ENCODE measurements around the gene NFATC3. TPM values are rescaled to one million over a fixed set of nuclear protein-coding genes. Genes with fewer than 3 reads are reported as not detected.
"Not testable (repeated sequence)": the region's sequence is repeated elsewhere in the genome, so short reads cannot be mapped to it uniquely, and the experiment has no call there.

Gene NFATC3
- total RNA-seq, 2 donors from 2014 or later: 64.2 to 90.1 TPM

GRCh38 chr16:68081861-68082628 lies 3.1 kb upstream of the NFATC3 start:
- ATAC-seq (peak; percentile 25 to 41), DNase-seq (ENCODE audit: low spot score in 2 of 2) (peak in 1 of 2 donors; percentile 66)
- H3K36me3 Mint-ChIP-seq: peaks cover 15 to 17% of the 10 kb centered on the region in 2 donors

DNA sequence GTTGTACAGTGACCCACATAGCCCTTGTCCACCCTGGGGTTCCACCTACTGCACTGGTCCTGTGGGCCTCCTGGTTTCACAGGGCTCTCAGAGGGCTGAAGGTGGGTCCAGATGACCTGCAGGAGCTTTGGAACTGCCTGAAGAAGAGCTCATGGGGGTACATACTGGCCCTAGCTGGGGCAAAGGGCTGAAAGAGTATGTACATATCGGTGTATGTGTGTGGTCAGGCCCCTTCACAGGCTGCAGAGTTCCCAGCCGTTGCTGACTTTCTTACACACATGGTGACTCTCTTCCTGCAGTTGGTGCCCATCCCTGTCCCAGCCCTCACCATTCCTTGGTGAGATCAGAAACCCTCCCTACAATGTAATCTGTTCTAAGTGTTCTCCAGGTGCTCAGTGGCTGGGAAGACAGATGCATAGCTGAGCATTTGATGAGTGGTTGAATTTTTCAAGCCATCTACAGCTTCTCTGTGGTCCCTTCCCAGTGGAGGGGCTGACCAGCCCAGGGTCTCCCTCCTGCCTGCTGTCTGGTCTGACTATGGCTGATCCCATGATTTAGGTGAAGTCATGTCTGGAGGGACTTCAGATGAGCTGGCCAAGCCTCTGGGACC lies 2.4 kb upstream of the NFATC3 start:
- H3K36me3 Mint-ChIP-seq: peaks cover 15 to 17% of the 10 kb centered on the region in 2 donors
- H3K9me3 Mint-ChIP-seq: no peaks in the 10 kb centered on the region
- peak overlapping the region in 1 of 2 donors; percentile 83 for H3K27ac Mint-ChIP-seq
- ATAC-seq (no peak), DNase-seq (ENCODE audit: low spot score in 2 of 2) (no peak)

More at GRCh38 chr16:68081861-68082628, 3.1 kb upstream of the NFATC3 start:
- H3K27ac Mint-ChIP-seq: peak overlapping the region; percentile 83 to 87
- H3K9me3 Mint-ChIP-seq: no peaks in the 10 kb centered on the region

GRCh38 chr16:68083239-68083781 lies 1.9 kb upstream of the NFATC3 start:
- DNase-seq (ENCODE audit: low spot score in 2 of 2): no peak
- H3K36me3 Mint-ChIP-seq: peaks cover 15 to 17% of the 10 kb centered on the region in 2 donors
- no peak for ATAC-seq
- peak overlapping the region; percentile 76 to 83 for H3K27ac Mint-ChIP-seq
- no peaks in the 10 kb centered on the region for H3K9me3 Mint-ChIP-seq

DNA sequence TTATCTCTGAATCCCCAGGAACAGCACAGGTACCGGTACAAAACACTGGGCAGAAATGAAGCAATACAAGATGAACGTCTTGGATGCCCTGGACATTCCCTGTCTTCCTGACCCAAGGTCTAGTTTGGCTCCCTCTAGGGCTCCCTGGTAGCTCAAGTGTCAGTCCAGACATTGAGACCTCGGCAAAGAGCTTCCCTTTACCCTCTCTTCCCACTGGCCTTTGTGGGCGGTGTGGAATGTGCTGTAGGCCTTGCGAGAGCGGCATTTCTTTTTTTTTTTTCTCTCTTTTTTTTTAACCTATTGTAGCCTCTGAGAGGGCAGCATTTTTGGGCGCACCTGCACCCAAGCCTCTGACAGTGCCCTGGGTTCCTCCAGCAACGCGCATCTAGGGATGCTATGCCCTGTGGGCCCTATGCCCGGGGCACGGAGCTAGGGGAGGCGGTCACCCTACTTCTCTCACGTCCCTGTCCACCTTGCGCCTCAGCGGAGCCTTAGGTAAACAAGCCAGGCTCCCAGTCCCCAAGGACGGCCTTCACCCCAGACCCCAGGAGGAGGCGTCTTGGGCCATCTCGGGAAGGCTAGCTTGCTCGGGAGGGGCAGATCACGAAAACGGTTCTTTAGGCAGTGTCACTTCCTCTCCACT lies 1.2 kb upstream of the NFATC3 start:
- Mint-ChIP-seq H3K27ac (peak overlapping the region; percentile 76 to 83), H3K9me3 (no peaks in the 10 kb centered on the region), H3K36me3 (peaks cover 15 to 17% of the 10 kb centered on the region in 2 donors)
- DNase-seq (ENCODE audit: low spot score in 2 of 2) (no peak), ATAC-seq (no peak)

DNA sequence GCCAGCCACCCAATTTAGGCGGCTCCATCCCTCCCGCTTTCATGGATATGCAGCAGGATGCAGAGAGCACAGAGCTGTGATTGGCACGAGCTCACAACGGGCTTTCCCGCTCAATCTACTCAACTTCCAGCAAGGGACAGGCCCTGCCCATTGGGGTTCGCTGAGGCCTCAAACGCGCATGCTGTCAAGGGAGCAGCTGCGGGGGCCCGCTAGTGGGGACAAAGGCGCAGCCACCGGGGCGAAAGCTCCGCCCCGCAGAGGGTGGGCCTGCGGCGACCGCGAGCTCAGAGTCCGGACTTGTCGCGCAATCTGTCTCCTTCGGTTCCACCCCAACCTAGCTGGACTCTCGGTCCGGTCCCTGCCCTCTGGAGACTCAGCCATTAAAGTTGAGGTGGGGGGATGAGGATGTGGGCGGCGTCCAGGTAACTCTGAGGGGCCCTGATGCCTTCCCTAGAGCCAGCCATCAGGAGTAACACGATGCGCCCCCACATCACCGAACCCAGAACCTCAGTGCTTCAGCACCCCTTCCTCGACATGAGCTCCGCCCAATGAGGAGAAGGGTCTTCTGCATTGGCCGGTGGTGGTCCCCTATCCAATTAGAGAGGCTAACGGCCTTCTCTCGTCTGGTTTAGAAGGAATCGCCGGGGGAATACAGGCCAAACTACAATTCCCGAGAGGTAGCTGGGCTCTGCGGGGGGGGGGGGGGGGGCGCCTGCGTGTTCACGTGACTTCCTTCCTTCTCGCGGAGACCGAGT lies 489 bp upstream of the NFATC3 start:
- DNase-seq (ENCODE audit: low spot score in 2 of 2) (peak; percentile 86 to 94), ATAC-seq (peak; percentile 63 to 72)
- no peaks in the 10 kb centered on the region for H3K9me3 Mint-ChIP-seq
- H3K36me3 Mint-ChIP-seq: peaks cover 15 to 17% of the 10 kb centered on the region in 2 donors
- peak overlapping the region; percentile 32 to 83 for H3K27ac Mint-ChIP-seq

DNA sequence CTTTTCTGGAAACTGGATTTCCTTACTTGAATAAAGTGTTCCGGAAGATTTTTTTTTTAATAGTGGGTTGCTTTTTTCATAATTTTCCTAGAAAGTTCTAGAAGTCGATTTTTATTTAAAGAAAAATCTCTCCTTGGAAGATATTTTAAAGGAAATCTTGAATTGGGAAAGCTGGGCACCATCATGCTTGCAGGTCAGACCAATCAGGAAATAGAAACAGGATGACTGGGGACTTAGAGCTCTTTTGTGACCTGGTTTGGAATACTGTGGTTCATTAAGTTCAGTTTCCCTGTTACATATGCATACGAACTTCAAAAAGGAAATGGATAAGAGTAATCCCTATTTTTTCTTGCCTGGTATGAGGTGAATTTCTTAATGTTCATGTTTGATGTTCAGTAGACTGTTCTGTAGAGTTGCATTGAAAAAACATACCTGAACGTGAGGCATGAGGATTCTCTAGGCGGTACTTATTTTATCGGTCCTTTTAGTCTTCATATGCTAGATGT lies 1.2 kb downstream of the NFATC3 start:
- H3K27ac Mint-ChIP-seq: peak overlapping the region; percentile 62 to 81
- H3K36me3 Mint-ChIP-seq: peaks cover 15 to 17% of the 10 kb centered on the region in 2 donors
- no peaks in the 10 kb centered on the region for H3K9me3 Mint-ChIP-seq
- ATAC-seq: no peak
- DNase-seq (ENCODE audit: low spot score in 2 of 2): no peak

DNA sequence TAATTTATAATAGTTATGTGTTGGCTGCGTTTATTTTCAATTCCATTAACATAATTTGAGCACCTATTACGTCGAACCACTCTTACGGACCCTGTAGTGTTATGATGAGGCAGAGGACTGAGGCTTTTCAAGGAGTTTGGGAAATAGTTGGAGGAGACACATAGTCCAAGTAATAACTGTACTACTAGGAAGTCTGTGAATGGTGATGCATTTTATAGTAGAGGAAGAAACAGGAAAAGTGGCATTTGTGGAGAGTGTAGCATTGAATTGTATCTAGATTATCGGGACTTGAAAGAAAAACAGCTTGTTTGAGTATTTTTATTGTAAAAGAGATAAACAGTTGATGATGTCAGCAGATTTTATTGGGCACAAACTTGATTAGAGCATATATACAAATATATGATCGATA lies 1.7 kb downstream of the NFATC3 start:
- ATAC-seq (no peak), DNase-seq (ENCODE audit: low spot score in 2 of 2) (no peak)
- peak overlapping the region; percentile 62 to 81 for H3K27ac Mint-ChIP-seq
- peaks cover 15 to 17% of the 10 kb centered on the region in 2 donors for H3K36me3 Mint-ChIP-seq
- H3K9me3 Mint-ChIP-seq: no peaks in the 10 kb centered on the region

GRCh38 chr16:68087688-68088087 lies 2.5 kb downstream of the NFATC3 start:
- Mint-ChIP-seq H3K36me3 (peaks cover 13 to 15% of the 10 kb centered on the region in 2 donors), H3K27ac (peak overlapping the region in 1 of 2 donors; percentile 85), H3K9me3 (no peaks in the 10 kb centered on the region)
- no peak for ATAC-seq
- no peak for DNase-seq (ENCODE audit: low spot score in 2 of 2)

GRCh38 chr16:68088130-68088972 lies 3.2 kb downstream of the NFATC3 start:
- ATAC-seq (no peak), DNase-seq (ENCODE audit: low spot score in 2 of 2) (no peak)
- H3K36me3 Mint-ChIP-seq: peaks cover 10 to 15% of the 10 kb centered on the region in 2 donors
- H3K9me3 Mint-ChIP-seq: no peaks in the 10 kb centered on the region
- H3K27ac Mint-ChIP-seq: peak overlapping the region; percentile 6 to 25

DNA sequence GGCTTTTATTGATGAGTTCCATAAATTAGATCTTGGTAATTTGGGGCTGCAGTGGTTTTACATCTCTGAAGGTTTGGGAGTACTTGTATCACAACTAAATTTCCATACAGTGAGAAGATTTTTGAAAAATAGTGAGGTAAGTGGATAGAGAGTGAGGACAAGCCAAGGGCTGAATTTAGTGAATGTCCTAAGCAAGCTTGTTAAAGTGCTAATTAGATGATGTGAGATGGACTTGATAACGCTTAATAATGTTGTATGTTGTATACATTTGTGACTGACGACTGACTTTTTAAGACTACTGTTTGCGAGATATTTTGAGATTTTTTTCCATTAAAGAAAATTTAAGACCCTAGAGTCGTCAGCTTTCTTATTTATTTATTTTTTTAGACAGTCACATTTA lies 3.9 kb downstream of the NFATC3 start:
- no peak for DNase-seq (ENCODE audit: low spot score in 2 of 2)
- Mint-ChIP-seq H3K36me3 (peaks cover 10 to 14% of the 10 kb centered on the region in 2 donors), H3K9me3 (no peaks in the 10 kb centered on the region), H3K27ac (peak overlapping the region; percentile 12 to 25)
- no peak for ATAC-seq

DNA sequence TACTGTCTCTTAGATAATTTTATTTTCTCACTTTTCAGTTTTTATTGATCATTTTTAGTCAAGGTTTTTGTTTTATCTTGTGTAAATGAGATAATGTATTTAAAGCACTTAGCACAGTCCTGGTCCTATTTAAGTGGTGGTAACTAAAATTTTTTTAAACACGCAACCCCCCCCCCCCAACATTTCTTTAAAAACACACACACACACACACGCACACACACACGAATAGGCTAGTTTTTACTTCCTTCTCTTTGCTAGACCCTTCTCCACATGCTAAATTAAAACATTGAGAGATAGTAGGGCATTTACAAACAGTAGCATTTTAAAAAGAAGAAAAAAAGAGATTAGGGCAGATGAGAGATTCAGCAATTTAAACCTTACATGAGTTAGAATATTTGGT lies 5.0 kb downstream of the NFATC3 start:
- no peak for ATAC-seq
- Mint-ChIP-seq H3K36me3 (peaks cover 10 to 11% of the 10 kb centered on the region in 2 donors), H3K9me3 (no peaks in the 10 kb centered on the region), H3K27ac (peak overlapping the region; percentile 46 to 53)
- no peak for DNase-seq (ENCODE audit: low spot score in 2 of 2)

- H3K27ac Mint-ChIP-seq: peak overlapping the region; percentile 46 to 91
- ATAC-seq (no peak), DNase-seq (ENCODE audit: low spot score in 2 of 2) (no peak)
- no peaks in the 10 kb centered on the region for H3K9me3 Mint-ChIP-seq
- peaks cover 10 to 11% of the 10 kb centered on the region in 2 donors for H3K36me3 Mint-ChIP-seq
Observed at GRCh38 chr16:68090533-68090932, 5.4 kb downstream of the NFATC3 start.

DNA sequence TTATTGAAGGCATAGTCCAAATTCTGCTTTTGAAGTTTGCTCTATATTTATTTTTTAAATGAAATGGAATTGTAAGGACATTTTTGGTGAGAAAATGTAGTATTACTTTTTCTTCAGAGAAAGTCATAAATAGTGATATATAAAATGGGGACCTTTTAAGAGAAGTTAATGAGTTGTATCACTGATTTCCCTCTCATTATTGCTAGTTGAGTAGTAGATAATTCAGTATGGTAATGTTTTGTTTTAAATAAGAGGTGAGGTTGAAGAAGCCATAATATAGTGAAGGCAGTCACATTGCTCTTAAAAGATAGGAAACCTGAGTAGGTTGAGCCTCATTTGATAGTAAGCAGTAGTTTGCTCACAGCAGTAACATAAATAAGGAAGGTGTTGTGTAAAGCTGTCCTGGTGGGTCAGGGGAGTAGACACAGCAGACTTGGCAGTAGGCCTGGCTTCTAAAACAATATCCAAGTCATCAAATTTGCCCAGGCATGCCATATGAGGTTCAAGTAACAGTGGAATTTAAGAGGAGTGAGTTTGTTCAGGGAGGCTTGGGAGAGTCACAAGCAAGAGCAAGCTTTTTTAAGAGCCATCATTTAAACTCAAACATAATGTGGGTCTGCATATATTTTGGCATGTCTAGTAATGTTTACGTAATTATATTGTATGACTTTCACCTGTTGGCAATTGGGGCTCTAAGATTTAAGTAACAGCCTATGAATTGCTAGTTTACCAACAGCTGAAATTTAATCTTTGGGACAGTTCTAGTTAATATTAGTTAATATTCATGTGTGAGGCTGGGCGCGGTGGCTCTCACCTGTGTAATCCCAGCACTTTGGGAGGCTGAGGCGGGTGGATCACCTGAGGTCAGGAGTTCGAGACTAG lies 6.5 kb downstream of the NFATC3 start:
- DNase-seq (ENCODE audit: low spot score in 2 of 2) (no peak), ATAC-seq (no peak)
- Mint-ChIP-seq H3K9me3 (no peaks in the 10 kb centered on the region), H3K27ac (peak overlapping the region; percentile 25 to 46), H3K36me3 (peaks cover 3% of the 10 kb centered on the region in 2 donors)

- H3K27ac Mint-ChIP-seq: peak overlapping the region in 1 of 2 donors; percentile 89
Observed at GRCh38 chr16:68092275-68092674, 7.1 kb downstream of the NFATC3 start.

More at GRCh38 chr16:68092275-68092674, 7.1 kb downstream of the NFATC3 start:
- not testable (repeated sequence) for ATAC-seq; H3K36me3 Mint-ChIP-seq; H3K9me3 Mint-ChIP-seq; DNase-seq (ENCODE audit: low spot score in 2 of 2)

Data from activated naive CD4-positive, alpha-beta T cell treated with anti-CD3 and anti-CD28 coated beads, Interleukin-2, amount 50 U/mL, for 72 hours (primary cell).